Neural crest cell (in vitro differentiated cells): ENCODE data around the gene ANKRD34C. TPM values are rescaled to one million over a fixed set of nuclear protein-coding genes. Genes with fewer than 3 reads are reported as not detected.

Experiments used
- DNase-seq: peaks from one replicate; pipeline ENCODE4 v3.0.0; 2021; ENCODE audit warnings: low read depth, mixed read lengths, low spot score
- H3K27ac Mint-ChIP-seq: one replicate; pipeline ENCODE4 v1.8.0; 2021; ENCODE audit warnings: mild to moderate bottlenecking, mixed read lengths; ENCODE audit not compliant: unreplicated experiment
- H3K27me3 Mint-ChIP-seq: 2 replicates; pipeline ENCODE4 v1.8.0; 2021; ENCODE audit warnings: low read depth, mild to moderate bottlenecking, mixed read lengths
- H3K36me3 Mint-ChIP-seq: 2 replicates; pipeline ENCODE4 v1.8.0; 2021; ENCODE audit warnings: low read depth, mild to moderate bottlenecking, mixed read lengths
- H3K4me1 Mint-ChIP-seq: 2 replicates; pipeline ENCODE4 v1.8.0; 2021; ENCODE audit warnings: mixed read lengths
- H3K4me3 Mint-ChIP-seq: one replicate; pipeline ENCODE4 v1.8.0; 2021; ENCODE audit warnings: mild to moderate bottlenecking, mixed read lengths
- H3K9me3 Mint-ChIP-seq: 2 replicates; pipeline ENCODE4 v1.8.0; 2021; ENCODE audit warnings: mixed read lengths
- CTCF ChIP-seq: fragments of 200-600 bp; sonication (generic); conservative IDR thresholded peaks from 2 replicates; pipeline ENCODE4 v1.5.0; 2021; ENCODE audit warnings: antibody characterized with exemption, mild to moderate bottlenecking
- long read RNA-seq: library from polyadenylated mRNA; unstranded; transcript quantifications from one replicate; pipeline ENCODE4 v2.0.0, GENCODE V29; 2020
- total RNA-seq: library from RNA; stranded (reverse); gene quantifications from 2 replicates; pipeline ENCODE4 v1.2.1, GENCODE V29; 2021

The ANKRD34C gene
- not detected in 2 replicates for total RNA-seq
- long read RNA-seq = 0 reads

GRCh38 chr15:79282371-79283251 lies at the start of gene ANKRD34C:
Gene ANKRD34C (plus strand): TSS chr15:79282722. CDS start chr15:79293285, 10,563 bp downstream.
- peaks cover 100% of the 10 kb centered on the region for H3K27me3 Mint-ChIP-seq
- no peak for DNase-seq
- no peak for TF ChIP-seq CTCF
- H3K27ac Mint-ChIP-seq = no peak within 1 kb of the TSS
- no peak within 1 kb of the TSS for H3K4me3 Mint-ChIP-seq
- H3K9me3 Mint-ChIP-seq = no peaks in the 10 kb centered on the region
- H3K4me1 Mint-ChIP-seq = no peaks in the 10 kb centered on the region
- H3K36me3 Mint-ChIP-seq = no peaks in the 10 kb centered on the region

- Mint-ChIP-seq H3K27ac (no peak overlapping the region), H3K9me3 (peaks cover 17% of the 10 kb centered on the region), H3K4me1 (no peaks in the 10 kb centered on the region), H3K4me3 (no peak overlapping the region), H3K36me3 (no peaks in the 10 kb centered on the region), H3K27me3 (peaks cover 42% of the 10 kb centered on the region)
- no peak for DNase-seq
- no peak for TF ChIP-seq CTCF
These were observed 49.3 kb upstream of the ANKRD34C start for GRCh38 chr15:79233236-79233635.

GRCh38 chr15:79240036-79240435 lies 42.5 kb upstream of the ANKRD34C start:
- no peak for TF ChIP-seq CTCF
- Mint-ChIP-seq H3K9me3 (no peaks in the 10 kb centered on the region), H3K27me3 (peaks cover 31% of the 10 kb centered on the region), H3K4me1 (peaks cover 11% of the 10 kb centered on the region), H3K36me3 (no peaks in the 10 kb centered on the region), H3K4me3 (no peak overlapping the region), H3K27ac (no peak overlapping the region)
- DNase-seq = no peak

GRCh38 chr15:79243723-79244122 lies 38.8 kb upstream of the ANKRD34C start:
- H3K27me3 Mint-ChIP-seq = peaks cover 11% of the 10 kb centered on the region
- no peak overlapping the region for H3K4me3 Mint-ChIP-seq
- peaks cover 11% of the 10 kb centered on the region for H3K4me1 Mint-ChIP-seq

GRCh38 chr15:79244876-79245275 lies 37.6 kb upstream of the ANKRD34C start:
- H3K9me3 Mint-ChIP-seq = no peaks in the 10 kb centered on the region
- H3K4me3 Mint-ChIP-seq = no peak overlapping the region
- no peak for TF ChIP-seq CTCF
- H3K36me3 Mint-ChIP-seq = no peaks in the 10 kb centered on the region
- H3K27me3 Mint-ChIP-seq = peaks cover 6% of the 10 kb centered on the region
- peaks cover 11% of the 10 kb centered on the region for H3K4me1 Mint-ChIP-seq
- DNase-seq = no peak
- H3K27ac Mint-ChIP-seq = no peak overlapping the region

More at GRCh38 chr15:79243723-79244122, 38.8 kb upstream of the ANKRD34C start:
- no peak for TF ChIP-seq CTCF
- Mint-ChIP-seq H3K27ac (no peak overlapping the region), H3K9me3 (no peaks in the 10 kb centered on the region), H3K36me3 (no peaks in the 10 kb centered on the region)
- DNase-seq = no peak
